Pulmonary artery endothelial cell (primary cell): Measurements from ENCODE around the gene NECTIN1. TPM values are rescaled to one million over a fixed set of nuclear protein-coding genes. Genes with fewer than 3 reads are reported as not detected.

Source experiments
- DNase-seq: peaks from one replicate; pipeline ENCODE4 v3.0.0-alpha.2; 2011; ENCODE audit warnings: low read depth, low spot score
- total RNA-seq: library from RNA; depleted of rRNA; stranded (reverse); fragments of >200 nt; gene quantifications from 2 replicates; pipeline ENCODE4 v1.2.3, GENCODE V29; 2014

NECTIN1 gene
- 9.4 and 11.0 TPM in 2 replicates for total RNA-seq

DNA sequence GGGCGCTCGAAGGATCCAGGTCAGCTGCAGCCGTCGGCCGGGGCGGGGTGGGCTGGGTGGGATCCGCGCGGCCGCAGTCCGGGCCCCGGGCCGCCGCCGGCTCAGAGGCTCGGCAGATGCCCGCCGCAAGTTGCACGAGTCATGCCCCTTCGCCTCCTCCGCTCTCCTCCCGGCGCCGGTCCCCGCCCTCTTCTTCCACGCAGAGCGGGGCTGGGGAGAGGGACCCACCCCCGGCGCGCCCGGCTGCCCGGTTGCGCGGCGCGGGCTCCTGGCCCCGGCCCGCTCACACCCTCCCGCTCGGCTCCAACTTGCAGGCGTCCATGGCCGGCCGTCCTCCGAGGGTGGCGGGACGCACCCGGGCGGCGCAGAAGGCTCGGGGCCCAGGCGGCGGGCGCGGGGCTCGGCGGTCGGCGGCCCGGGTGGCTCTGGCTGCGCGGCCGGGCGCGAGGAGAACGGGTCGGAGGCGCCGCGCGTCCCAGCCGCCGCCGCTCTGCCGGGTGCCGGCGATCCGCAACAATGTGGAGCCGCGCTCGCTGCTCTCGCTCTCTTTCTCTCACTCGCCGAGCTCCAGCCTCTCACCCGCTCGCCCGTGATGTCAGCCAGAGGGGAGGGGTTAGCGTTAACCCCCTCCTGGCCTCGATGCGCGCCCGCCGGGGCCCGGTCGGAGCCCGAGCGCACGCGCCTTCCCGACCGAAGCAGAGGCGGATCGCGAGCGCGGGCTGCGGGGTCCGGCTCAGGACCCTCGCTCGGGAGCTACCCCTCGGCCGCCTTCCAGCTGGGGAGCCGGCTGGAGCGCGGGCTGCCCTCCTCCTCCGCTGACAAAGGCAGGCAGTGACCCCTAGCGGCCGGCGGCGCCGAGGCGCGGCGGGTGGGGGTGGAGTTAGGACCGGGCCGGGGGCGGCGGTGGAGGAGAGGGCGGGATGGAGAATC, at the start of gene NECTIN1:
Gene NECTIN1, minus strand, starts transcription at position 550 of the 930 bp plus-strand sequence. CDS start 647 bp downstream, outside the sequence.
- peak; percentile 46 for DNase-seq

- no peak for DNase-seq
These were observed 49.6 kb upstream of the NECTIN1 start for GRCh38 chr11:119778391-119779194.

DNA sequence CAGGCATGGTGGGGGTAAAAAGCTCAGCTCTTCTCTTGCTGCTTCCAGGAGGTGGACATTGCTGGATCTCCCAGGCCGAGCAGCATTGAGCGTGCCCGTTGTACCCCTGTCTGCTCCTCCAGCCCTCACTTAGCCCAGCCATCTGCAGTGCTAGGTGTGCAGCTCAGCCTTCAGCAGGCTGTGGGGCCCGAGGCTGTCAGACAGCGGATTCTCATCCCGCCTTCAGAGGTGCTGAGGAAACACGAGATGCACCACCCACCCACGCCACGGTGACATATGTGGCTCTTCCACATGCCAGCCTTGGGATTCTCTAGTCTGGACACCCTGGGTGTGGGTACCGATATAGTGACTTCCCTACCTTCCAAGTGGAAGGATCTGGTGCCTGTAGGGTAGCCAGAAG, 48.9 kb upstream of the NECTIN1 start:
- DNase-seq = no peak

DNA sequence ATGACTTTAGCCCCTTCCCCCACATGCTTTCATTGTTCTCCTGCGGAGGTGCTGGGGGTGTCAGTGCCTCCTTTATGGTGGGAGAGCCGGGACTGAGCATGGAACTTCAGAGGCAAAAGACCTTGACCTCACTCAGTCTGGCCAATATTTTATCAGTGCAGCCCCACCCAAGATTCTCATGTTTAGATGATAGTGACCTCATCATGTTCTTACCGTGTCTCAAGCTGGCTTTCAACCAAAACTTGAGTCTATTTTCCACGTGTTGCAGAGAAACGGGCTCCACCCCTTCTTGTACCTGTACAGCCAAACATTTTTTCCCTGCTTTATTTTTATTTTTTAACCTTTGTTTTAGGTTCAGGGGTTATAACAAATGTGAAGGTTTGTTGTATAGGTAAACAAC, 47.7 kb upstream of the NECTIN1 start:
- no peak for DNase-seq

- DNase-seq = no peak
These were observed 47.1 kb upstream of the NECTIN1 start for GRCh38 chr11:119776031-119776636.

DNA sequence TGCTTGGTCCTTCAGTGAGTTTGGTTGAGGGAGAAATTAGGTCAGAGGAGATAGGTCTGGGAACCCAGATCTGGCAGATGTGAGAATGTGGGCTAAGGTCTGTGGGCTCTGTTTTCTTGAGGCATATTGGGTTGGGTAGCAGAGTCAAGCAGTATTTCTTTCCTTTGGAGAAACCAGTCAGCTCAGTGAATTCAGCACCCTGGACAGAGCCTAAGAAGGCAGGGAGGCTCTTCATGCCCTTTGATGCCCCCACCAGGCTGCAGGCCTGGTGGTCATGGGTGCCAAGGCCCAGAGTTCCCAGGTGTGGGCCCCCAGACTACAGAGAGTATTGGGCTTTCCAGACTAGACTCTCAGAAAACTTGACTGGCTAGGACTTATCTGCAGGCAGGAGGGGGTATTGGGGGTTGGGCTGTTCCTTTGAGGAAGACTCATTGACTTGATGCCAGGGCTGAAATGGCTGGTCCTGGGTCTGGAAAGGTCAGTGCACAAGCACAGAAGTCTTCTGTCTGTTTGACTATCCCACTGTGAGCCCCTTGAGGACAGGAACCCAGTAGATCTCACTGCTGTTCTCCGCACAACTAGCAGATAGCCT, 45.3 kb upstream of the NECTIN1 start:
- no peak for DNase-seq

DNA sequence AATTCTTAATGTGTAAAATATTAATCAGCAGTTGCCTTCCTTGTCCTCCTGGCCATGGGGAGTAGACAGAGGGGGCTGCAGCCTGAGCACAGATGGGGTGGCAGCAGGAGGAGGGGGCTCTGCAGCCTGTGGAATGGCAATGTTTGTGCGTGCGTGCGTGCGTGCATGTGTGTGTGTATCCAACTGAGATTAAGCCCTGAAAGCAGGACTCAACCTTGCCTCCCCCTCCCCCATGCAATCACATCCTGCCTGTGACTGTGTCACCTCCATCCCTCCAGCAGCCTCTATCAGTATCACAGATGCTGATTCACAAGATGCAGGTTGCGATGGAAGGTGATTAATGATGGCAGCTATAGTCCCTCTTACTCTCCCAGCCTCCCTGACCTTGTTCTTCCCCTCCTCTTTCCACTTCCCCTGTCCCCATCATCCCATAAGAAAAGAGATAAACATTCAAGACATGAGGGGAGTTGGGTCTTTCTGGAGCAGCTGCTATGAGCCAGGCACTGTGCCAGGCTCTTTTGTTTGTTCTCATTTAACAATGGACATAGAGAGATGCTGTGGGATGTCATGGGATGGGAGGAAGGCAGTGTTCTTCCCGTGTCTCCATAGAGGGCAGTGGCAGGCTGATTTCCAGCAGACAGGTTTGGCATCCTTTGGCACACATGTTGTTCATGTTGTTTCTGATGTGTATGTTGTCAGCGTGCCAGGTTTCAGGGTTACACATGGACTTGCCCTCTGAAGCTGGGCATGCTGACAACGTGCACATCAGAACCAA, 43.8 kb upstream of the NECTIN1 start:
- DNase-seq = no peak

- no peak for DNase-seq
These were observed 43.1 kb upstream of the NECTIN1 start for GRCh38 chr11:119772076-119772475.

DNA sequence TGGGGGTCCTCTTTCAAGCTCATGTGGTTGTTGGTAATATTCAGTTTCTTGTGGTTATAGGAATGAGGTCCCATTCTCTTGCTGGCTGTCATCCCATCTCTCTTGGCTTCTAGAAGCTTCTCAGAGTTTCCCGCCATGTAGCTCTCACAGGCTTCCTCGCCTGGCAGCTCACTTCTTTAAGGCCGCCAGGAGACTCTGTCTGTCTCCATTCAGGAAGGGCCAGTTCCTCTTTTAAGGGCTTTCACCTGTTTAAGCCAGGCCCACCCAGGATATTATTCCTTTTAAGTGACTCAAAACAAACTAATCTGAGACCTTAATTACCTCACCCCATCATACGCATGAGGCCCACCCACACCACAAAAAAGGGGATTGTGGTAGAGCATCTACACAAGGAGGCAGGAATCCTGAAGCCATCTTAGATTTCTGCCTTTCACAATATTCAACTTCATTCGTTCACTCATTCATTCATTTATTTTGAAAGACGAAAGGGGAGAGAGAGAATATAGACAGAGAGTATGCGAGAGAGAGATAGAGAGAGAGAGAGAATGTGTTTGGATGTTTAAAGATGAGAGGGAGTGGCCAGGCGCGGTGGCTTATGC, 42.3 kb upstream of the NECTIN1 start:
- DNase-seq = no peak

- DNase-seq = no peak
These were observed 36.6 kb upstream of the NECTIN1 start for GRCh38 chr11:119765628-119766027.

DNA sequence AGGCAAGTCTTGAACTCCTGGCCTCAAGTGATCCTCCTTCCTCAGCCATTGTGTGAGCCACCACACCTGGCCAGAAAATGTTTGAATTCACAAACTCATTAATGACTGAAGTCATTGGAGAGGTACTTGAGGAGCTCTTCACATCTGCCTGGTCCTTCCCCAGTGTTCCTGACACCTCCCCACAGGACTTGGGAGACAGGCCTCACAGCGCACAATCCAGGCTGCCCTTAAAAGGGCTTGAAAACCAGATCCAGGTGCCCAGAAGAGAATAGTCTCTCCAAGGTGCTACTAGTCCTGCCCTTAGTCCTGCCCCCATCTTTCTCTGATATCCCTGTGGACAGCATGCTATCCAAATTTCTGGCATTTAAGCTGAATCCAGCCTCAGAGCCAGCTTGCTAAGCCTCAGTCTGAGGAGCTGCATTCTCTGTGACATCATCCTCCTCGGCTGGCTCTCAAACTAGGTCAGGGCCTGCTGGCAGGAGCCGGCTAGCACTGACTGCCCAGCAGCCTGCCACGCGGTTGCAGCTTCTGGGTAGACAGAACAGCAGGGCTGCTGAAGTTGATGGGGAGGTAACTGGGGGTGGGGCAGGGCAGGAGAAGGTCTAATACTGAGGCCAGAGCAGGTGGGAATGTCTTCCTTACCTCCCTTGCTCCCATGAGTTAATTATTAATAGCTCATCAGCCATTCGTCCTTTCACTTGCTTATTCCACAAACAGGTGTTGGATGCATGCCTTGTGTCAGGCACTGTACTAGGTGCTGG, 35.3 kb upstream of the NECTIN1 start:
- DNase-seq = no peak

DNA sequence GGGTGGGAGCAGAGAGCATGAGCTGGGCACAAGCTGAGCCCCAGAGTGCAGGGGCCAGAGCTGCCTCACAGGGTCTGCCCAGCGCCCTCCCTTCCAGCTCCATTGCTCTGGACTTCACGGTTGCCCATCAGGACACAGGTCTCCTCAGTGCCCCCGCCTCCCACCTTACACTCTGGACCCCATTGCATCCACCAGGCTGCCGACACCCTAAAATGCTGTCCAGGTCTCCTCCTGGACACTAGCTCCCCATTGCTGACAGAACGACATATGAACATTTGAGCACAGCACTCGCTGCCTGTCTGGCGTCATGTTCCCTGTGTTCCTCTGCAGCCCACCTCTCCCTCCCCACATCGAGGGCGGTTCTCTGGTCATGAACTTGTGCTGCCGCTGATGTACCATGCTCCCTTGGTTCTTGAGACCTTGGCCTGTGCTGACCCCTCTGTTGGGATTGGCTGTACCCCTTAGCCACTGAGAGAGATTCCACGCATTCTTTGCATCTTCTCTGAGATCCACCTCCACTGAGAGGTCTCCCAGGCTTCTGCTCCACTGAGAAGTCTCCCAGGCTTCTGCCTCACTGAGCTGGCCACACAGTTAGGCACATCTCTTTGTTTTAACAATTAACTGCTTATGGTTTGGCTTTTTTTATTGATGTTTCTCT, 34.2 kb upstream of the NECTIN1 start:
- DNase-seq = no peak

DNA sequence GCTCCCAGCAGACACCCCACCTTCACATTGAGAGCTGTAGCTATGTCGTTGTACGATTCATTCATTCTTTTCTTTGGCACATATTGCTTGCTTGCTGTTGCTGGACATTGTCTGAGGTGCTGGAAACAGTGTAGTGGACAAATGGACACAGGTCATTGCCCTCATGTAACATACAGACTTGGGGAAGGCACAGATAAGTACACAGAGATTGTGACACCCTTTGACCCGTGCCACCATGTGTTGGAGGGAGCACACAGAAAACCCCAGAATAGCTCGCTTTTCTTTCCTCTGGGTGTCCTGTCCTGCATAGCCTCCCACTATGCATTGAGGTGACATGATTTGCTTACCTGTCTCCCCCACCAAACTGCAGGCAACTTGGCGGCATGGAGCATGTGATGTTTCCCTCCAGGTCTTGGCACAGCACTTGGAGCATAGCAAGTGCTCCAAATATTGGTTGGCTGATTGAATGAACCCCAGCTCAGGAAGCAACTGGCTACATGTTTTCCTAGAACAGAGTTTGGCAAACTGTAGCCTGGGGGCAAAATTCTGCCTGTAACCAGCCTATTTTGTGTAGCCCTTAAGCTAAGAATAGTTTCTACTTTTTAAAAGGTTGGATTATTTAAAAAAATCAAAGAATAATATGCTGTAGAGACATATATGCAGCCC, 30.9 kb upstream of the NECTIN1 start:
- DNase-seq = no peak

DNA sequence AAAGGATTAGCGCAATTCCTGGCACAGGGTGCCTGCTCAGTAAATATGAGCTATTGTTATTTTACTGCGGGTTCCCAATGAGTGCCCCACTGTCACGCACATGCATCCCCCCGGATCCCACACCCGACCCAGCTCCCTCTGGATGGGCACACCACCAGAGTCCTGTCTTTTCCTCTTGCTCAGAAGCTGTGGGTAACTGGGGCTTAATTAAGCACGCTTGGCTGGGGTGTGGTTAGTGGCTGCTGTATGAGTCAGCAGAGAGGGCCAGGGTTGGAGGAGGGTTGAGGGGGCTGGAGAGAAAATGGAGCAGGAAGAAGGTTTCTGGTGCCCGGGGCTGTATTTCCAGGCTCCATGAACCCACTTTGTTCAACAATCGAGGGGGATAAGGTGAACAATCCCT, 30.3 kb upstream of the NECTIN1 start:
- no peak for DNase-seq

- no peak for DNase-seq
These were observed 29.3 kb upstream of the NECTIN1 start for GRCh38 chr11:119758291-119758690.

GRCh38 chr11:119757378-119757777, 28.4 kb upstream of the NECTIN1 start:
- DNase-seq = no peak

DNA sequence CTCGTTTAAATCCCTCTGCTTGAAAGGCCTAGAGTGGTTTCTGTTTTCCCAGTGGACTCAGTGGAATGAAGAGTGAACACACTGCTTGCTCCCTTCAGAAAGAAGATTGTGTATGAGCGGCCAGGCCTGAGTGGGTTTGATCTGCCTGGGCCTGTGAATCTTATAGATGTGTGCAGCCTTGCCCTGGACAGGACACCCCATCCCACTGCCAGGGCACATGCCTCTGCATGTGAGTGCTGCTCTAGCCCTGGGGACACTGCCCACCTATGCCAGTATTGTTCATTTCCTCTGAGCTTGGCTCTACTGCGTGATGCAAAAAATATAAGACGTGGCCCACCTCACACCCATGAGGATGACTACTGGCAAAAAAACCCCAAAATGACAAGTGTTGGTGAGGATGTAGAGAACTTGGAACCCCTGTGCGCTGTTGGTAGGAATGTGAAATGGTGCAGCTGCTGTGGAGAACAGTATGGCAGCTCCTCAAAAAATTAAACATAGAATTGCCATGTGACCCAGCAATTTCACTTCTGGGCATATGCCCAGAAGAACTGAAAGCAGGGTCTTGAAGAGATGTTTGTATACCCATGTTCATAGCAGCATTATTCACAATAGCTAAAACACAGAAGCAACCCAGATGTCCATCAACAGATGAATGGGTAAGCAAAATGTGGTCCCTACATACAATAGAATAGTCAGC, 27.3 kb upstream of the NECTIN1 start:
- no peak for DNase-seq
